Coronary artery (tissue), 2 donors: ENCODE results near the gene C9orf152.
A peak's percentile ranks its signal among the peaks of the same experiment; 100 is the strongest.

ENCODE experiments used
- DNase-seq: peaks from one replicate; pipeline ENCODE4 v3.0.0-alpha.2; 2017; ENCODE audit warnings: low spot score
- H3K27ac ChIP-seq, 2 donors: fragments of 200-600 bp; sonication (generic); one replicate each; pipeline ENCODE4 v1.5.1; 2016 to 2019
- H3K4me3 ChIP-seq: fragments of 200-600 bp; sonication (generic); 2 replicates; pipeline ENCODE4 v1.5.1; 2016; ENCODE audit warnings: mild to moderate bottlenecking, moderate library complexity
- TF ChIP-seq, protein P1 (sequence below): fragments of 200-600 bp; sonication (generic); IDR thresholded peaks from one replicate; pipeline ENCODE4 v1.5.1; 2019; ENCODE audit warnings: antibody characterized with exemption

Gene C9orf152

GRCh38 chr9:110208031-110208430, at the start of gene C9orf152:
Gene C9orf152 (minus strand): TSS chr9:110208159. CDS start chr9:110207579, 580 bp downstream.
- Histone ChIP-seq H3K27ac (no peak within 1 kb of the TSS), H3K4me3 (no peak within 1 kb of the TSS)
- TF ChIP-seq, protein P1, sequence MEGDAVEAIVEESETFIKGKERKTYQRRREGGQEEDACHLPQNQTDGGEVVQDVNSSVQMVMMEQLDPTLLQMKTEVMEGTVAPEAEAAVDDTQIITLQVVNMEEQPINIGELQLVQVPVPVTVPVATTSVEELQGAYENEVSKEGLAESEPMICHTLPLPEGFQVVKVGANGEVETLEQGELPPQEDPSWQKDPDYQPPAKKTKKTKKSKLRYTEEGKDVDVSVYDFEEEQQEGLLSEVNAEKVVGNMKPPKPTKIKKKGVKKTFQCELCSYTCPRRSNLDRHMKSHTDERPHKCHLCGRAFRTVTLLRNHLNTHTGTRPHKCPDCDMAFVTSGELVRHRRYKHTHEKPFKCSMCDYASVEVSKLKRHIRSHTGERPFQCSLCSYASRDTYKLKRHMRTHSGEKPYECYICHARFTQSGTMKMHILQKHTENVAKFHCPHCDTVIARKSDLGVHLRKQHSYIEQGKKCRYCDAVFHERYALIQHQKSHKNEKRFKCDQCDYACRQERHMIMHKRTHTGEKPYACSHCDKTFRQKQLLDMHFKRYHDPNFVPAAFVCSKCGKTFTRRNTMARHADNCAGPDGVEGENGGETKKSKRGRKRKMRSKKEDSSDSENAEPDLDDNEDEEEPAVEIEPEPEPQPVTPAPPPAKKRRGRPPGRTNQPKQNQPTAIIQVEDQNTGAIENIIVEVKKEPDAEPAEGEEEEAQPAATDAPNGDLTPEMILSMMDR = no peak
- DNase-seq = no peak

GRCh38 chr9:110257097-110257841, 49.3 kb upstream of the C9orf152 start:
- TF ChIP-seq, protein P1 = no peak
- DNase-seq = no peak
- peak overlapping the region; percentile 86 to 97 for H3K27ac ChIP-seq

GRCh38 chr9:110256380-110257096, 48.6 kb upstream of the C9orf152 start, which contains the start of gene TXN:
Gene TXN (minus strand): TSS chr9:110256507. CDS start chr9:110256435, 72 bp downstream.
- peak within 1 kb of the TSS; percentile 86 to 97 for H3K27ac ChIP-seq
- TF ChIP-seq, protein P1 = no peak

More at GRCh38 chr9:110257097-110257841, 49.3 kb upstream of the C9orf152 start:
- peak overlapping the region; percentile 94 for H3K4me3 ChIP-seq

GRCh38 chr9:110255463-110256379, 47.8 kb upstream of the C9orf152 start:
- H3K4me3 ChIP-seq = peak overlapping the region; percentile 94
- TF ChIP-seq, protein P1 = no peak
- DNase-seq = peak; percentile 87
- peak overlapping the region; percentile 86 to 97 for H3K27ac ChIP-seq

More at GRCh38 chr9:110256380-110257096, 48.6 kb upstream of the C9orf152 start, which contains the start of gene TXN:
- peak; percentile 95 for DNase-seq
- H3K4me3 ChIP-seq = peak within 1 kb of the TSS; percentile 94

DNA sequence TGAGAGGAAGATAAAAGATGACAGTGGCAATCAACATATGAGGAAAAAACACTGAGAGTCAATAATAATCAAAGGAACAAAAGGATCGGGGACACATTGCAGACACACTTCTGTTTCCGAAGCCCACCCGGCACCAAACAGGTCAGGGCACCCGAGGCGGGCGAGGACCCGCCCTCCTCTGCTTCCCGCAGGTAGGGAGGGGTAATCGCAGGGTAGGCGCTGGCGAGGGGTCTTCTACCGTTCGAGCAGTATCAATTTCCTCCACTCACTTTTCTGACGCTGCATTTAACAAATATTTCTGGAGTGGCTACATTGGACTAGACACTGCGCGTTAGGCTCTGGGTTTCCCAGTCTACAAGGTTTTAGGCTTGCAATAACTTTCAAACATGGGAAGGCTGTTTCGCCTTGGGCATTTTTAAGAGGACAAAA, 47.1 kb upstream of the C9orf152 start:
- Histone ChIP-seq H3K4me3 (peak overlapping the region; percentile 94), H3K27ac (peak overlapping the region; percentile 86 to 97)
- DNase-seq = no peak
- TF ChIP-seq, protein P1 = no peak

GRCh38 chr9:110254500-110254899, 46.5 kb upstream of the C9orf152 start:
- H3K4me3 ChIP-seq = peak overlapping the region; percentile 94
- H3K27ac ChIP-seq = peak overlapping the region in 1 of 2 donors; percentile 24
- DNase-seq = no peak
- TF ChIP-seq, protein P1 = no peak
